Measurements from ENCODE around the gene NR4A1. TPM values are rescaled to one million over a fixed set of nuclear protein-coding genes. Genes with fewer than 3 reads are reported as not detected.

The NR4A1 gene
- polyA plus RNA-seq, 1 donor from 2014 or later = 3.4 TPM

- Histone ChIP-seq H3K4me2 (ENCODE audit: low read length) (no peak overlapping the region), H2AFZ (ENCODE audit: low read depth, low read length) (no peak overlapping the region), H3K9me3 (ENCODE audit: low read length) (no peaks in the 10 kb centered on the region), H3K27ac (ENCODE audit: low read length) (no peak overlapping the region), H3K36me3 (ENCODE audit: insufficient read depth, low read length) (no peaks in the 10 kb centered on the region), H3F3A (ENCODE audit: insufficient read depth, low read length, poor library complexity, severe bottlenecking) (no peaks in the 10 kb centered on the region), H3K79me2 (replicated peaks; ENCODE audit: insufficient read depth, low read length) (no peaks in the 10 kb centered on the region), H3K9ac (ENCODE audit: low read length) (peak overlapping the region; percentile 66), H4K20me1 (ENCODE audit: insufficient read depth) (no peaks in the 10 kb centered on the region), H3K27me3 (ENCODE audit: insufficient read depth, low read depth, low read length) (peaks cover 17% of the 10 kb centered on the region), H3K4me3 (ENCODE audit: low read length) (peak overlapping the region; percentile 70), H3K9me2 (ENCODE audit: insufficient read depth, low read length) (no peaks in the 10 kb centered on the region)
- TF ChIP-seq POLR2AphosphoS5 (IDR thresholded peaks at IDR 0.05) (no peak), EP300 (conservative IDR thresholded peaks at IDR 0.05; ENCODE audit: poor library complexity, severe bottlenecking) (no peak), REST (IDR thresholded peaks at IDR 0.05; ENCODE audit: borderline replicate concordance) (no peak), TAF1 (IDR thresholded peaks at IDR 0.05; ENCODE audit: low read depth) (no peak), CTCF (IDR thresholded peaks at IDR 0.05; ENCODE audit: poor library complexity, severe bottlenecking) (no peak), SMC3 (conservative IDR thresholded peaks at IDR 0.05; ENCODE audit: poor library complexity) (no peak), RAD21 (conservative IDR thresholded peaks at IDR 0.05) (no peak), EZH2 (IDR thresholded peaks at IDR 0.05; ENCODE audit: borderline replicate concordance, insufficient read depth, low read length, poor library complexity, severe bottlenecking) (no peak), MXI1 (conservative IDR thresholded peaks at IDR 0.05; ENCODE audit: poor library complexity, severe bottlenecking) (no peak)
Observed at GRCh38 chr12:52022841-52023181, 28.4 kb upstream of the NR4A1 start.

GRCh38 chr12:52023182-52023975 lies 27.9 kb upstream of the NR4A1 start:
- peak overlapping the region; percentile 66 for H3K9ac ChIP-seq (ENCODE audit: low read length)
- no peaks in the 10 kb centered on the region for H3K9me2 ChIP-seq (ENCODE audit: insufficient read depth, low read length)
- H3K79me2 ChIP-seq (replicated peaks; ENCODE audit: insufficient read depth, low read length) = no peaks in the 10 kb centered on the region
- H3K36me3 ChIP-seq (ENCODE audit: insufficient read depth, low read length) = no peaks in the 10 kb centered on the region
- H3K9me3 ChIP-seq (ENCODE audit: low read length) = no peaks in the 10 kb centered on the region
- no peak overlapping the region for H3K27ac ChIP-seq (ENCODE audit: low read length)
- peaks cover 17% of the 10 kb centered on the region for H3K27me3 ChIP-seq (ENCODE audit: insufficient read depth, low read depth, low read length)
- H4K20me1 ChIP-seq (ENCODE audit: insufficient read depth) = no peaks in the 10 kb centered on the region
- TF ChIP-seq SMC3 (conservative IDR thresholded peaks at IDR 0.05; ENCODE audit: poor library complexity) (peak; percentile 74), REST (IDR thresholded peaks at IDR 0.05; ENCODE audit: borderline replicate concordance) (no peak), MXI1 (conservative IDR thresholded peaks at IDR 0.05; ENCODE audit: poor library complexity, severe bottlenecking) (peak; percentile 10), EP300 (conservative IDR thresholded peaks at IDR 0.05; ENCODE audit: poor library complexity, severe bottlenecking) (no peak), CTCF (IDR thresholded peaks at IDR 0.05; ENCODE audit: poor library complexity, severe bottlenecking) (peak; percentile 98), RAD21 (conservative IDR thresholded peaks at IDR 0.05) (peak; percentile 80), EZH2 (IDR thresholded peaks at IDR 0.05; ENCODE audit: borderline replicate concordance, insufficient read depth, low read length, poor library complexity, severe bottlenecking) (no peak), POLR2AphosphoS5 (IDR thresholded peaks at IDR 0.05) (peak; percentile 76), TAF1 (IDR thresholded peaks at IDR 0.05; ENCODE audit: low read depth) (peak; percentile 60)
- peak overlapping the region; percentile 27 for H2AFZ ChIP-seq (ENCODE audit: low read depth, low read length)
- peak overlapping the region; percentile 19 for H3K4me2 ChIP-seq (ENCODE audit: low read length)
- H3F3A ChIP-seq (ENCODE audit: insufficient read depth, low read length, poor library complexity, severe bottlenecking) = no peaks in the 10 kb centered on the region
- peak overlapping the region; percentile 70 for H3K4me3 ChIP-seq (ENCODE audit: low read length)

All from neural cell (in vitro differentiated cells).